Measurements from ENCODE around the gene SAMD14.
A peak's percentile ranks its signal among the peaks of the same experiment; 100 is the strongest.

The SAMD14 gene

GRCh38 chr17:50112694-50113093 is 17.3 kb downstream of the SAMD14 start:
- DNase-seq (ENCODE audit: low read depth), result no peak

- no peak for DNase-seq (ENCODE audit: low read depth)
These were observed 18.0 kb downstream of the SAMD14 start for GRCh38 chr17:50111673-50112655.

GRCh38 chr17:50110591-50111349 is 19.2 kb downstream of the SAMD14 start:
- DNase-seq (ENCODE audit: low read depth), result no peak

- DNase-seq (ENCODE audit: low read depth), result no peak
These were observed 20.2 kb downstream of the SAMD14 start for GRCh38 chr17:50109785-50110184.

GRCh38 chr17:50109207-50109606 is 20.8 kb downstream of the SAMD14 start:
- DNase-seq (ENCODE audit: low read depth), result no peak

- DNase-seq (ENCODE audit: low read depth), result no peak
These were observed 21.4 kb downstream of the SAMD14 start for GRCh38 chr17:50108556-50108955.

- peak; percentile 61 for DNase-seq (ENCODE audit: low read depth)
These were observed 22.1 kb downstream of the SAMD14 start for GRCh38 chr17:50107790-50108414.

GRCh38 chr17:50106393-50107131 is 23.4 kb downstream of the SAMD14 start:
- DNase-seq (ENCODE audit: low read depth), result no peak

GRCh38 chr17:50105811-50106210 is 24.1 kb downstream of the SAMD14 start:
- no peak for DNase-seq (ENCODE audit: low read depth)

GRCh38 chr17:50103941-50104340 is 26.0 kb downstream of the SAMD14 start:
- DNase-seq (ENCODE audit: low read depth), result no peak

GRCh38 chr17:50103252-50103651 is 26.7 kb downstream of the SAMD14 start:
- DNase-seq (ENCODE audit: low read depth), result no peak

GRCh38 chr17:50102164-50102991 is 27.6 kb downstream of the SAMD14 start:
- no peak for DNase-seq (ENCODE audit: low read depth)

GRCh38 chr17:50101346-50102163 is 28.4 kb downstream of the SAMD14 start:
- peak; percentile 74 for DNase-seq (ENCODE audit: low read depth)

- DNase-seq (ENCODE audit: low read depth), result no peak
These were observed 29.0 kb downstream of the SAMD14 start for GRCh38 chr17:50100921-50101345.

- no peak for DNase-seq (ENCODE audit: low read depth)
These were observed 29.5 kb downstream of the SAMD14 start for GRCh38 chr17:50100480-50100883.

GRCh38 chr17:50099003-50099402 is 31.0 kb downstream of the SAMD14 start:
- no peak for DNase-seq (ENCODE audit: low read depth)

GRCh38 chr17:50098583-50098982 is 31.4 kb downstream of the SAMD14 start:
- no peak for DNase-seq (ENCODE audit: low read depth)

- DNase-seq (ENCODE audit: low read depth), result no peak
These were observed 32.0 kb downstream of the SAMD14 start for GRCh38 chr17:50097926-50098325.

- DNase-seq (ENCODE audit: low read depth), result no peak
These were observed 32.5 kb downstream of the SAMD14 start for GRCh38 chr17:50097455-50097854.

- DNase-seq (ENCODE audit: low read depth), result no peak
These were observed 33.2 kb downstream of the SAMD14 start for GRCh38 chr17:50096758-50097157.
